ENCODE results near the gene SETBP1.
A peak's percentile ranks its signal among the peaks of the same experiment; 100 is the strongest.
"Not testable (repeated sequence)": the region's sequence is repeated elsewhere in the genome, so short reads cannot be mapped to it uniquely, and the experiment has no call there.

The SETBP1 gene

DNA sequence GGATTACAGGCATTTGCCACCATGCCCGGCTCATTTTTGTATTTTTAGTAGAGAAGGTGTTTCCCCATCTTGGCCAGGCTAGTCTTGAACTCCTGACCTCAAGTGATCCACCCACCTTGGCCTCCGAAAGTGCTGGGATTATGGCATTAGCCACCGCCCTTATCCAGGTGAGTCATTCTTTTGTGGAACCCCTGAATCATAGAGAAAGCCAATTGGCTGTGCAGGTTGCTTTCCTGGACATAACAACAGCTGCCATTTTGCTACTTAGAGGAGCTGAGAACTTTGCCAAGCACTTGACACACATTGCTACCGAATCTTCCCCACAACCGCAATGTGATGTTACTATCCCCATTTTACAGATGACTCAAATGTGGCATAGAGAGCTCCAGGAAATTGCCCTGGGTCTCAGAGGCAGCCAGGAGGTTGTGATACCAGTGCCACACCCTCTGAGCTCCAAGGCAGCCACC is 36.0 kb downstream of the SETBP1 start:
- H3K79me2 ChIP-seq (ENCODE audit: control insufficient read depth, low read length) = peaks cover 22% of the 10 kb centered on the region
- H3F3A ChIP-seq (ENCODE audit: control insufficient read depth, insufficient read depth) = peaks cover 7% of the 10 kb centered on the region
- H3K9me3 ChIP-seq (ENCODE audit: control insufficient read depth, insufficient read depth, low read length) = no peaks in the 10 kb centered on the region
- peaks cover 47% of the 10 kb centered on the region for H3K4me1 ChIP-seq (ENCODE audit: control insufficient read depth, low read length)
- H3K9me2 ChIP-seq (replicated peaks; ENCODE audit: control insufficient read depth, low read length) = no peaks in the 10 kb centered on the region
- H4K20me1 ChIP-seq (ENCODE audit: control insufficient read depth, insufficient read depth, low read depth, low read length) = no peaks in the 10 kb centered on the region
- no peak overlapping the region for H3K4me3 ChIP-seq (ENCODE audit: low read length)
- no peak overlapping the region for H3K4me2 ChIP-seq (ENCODE audit: low read length)
- peaks cover 16% of the 10 kb centered on the region for H3K36me3 ChIP-seq (ENCODE audit: control insufficient read depth, low read length)
- no peak overlapping the region for H3K27ac ChIP-seq (ENCODE audit: low read depth, low read length)
- TF ChIP-seq, protein P1, sequence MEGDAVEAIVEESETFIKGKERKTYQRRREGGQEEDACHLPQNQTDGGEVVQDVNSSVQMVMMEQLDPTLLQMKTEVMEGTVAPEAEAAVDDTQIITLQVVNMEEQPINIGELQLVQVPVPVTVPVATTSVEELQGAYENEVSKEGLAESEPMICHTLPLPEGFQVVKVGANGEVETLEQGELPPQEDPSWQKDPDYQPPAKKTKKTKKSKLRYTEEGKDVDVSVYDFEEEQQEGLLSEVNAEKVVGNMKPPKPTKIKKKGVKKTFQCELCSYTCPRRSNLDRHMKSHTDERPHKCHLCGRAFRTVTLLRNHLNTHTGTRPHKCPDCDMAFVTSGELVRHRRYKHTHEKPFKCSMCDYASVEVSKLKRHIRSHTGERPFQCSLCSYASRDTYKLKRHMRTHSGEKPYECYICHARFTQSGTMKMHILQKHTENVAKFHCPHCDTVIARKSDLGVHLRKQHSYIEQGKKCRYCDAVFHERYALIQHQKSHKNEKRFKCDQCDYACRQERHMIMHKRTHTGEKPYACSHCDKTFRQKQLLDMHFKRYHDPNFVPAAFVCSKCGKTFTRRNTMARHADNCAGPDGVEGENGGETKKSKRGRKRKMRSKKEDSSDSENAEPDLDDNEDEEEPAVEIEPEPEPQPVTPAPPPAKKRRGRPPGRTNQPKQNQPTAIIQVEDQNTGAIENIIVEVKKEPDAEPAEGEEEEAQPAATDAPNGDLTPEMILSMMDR (IDR thresholded peaks at IDR 0.05; ENCODE audit: low read depth, low read length, poor library complexity, severe bottlenecking) = no peak
- TF ChIP-seq EZH2phosphoT487 (IDR thresholded peaks at IDR 0.05; ENCODE audit: borderline replicate concordance, low read length) = no peak
- H3K27me3 ChIP-seq (ENCODE audit: control insufficient read depth, low read length) = no peaks in the 10 kb centered on the region

DNA sequence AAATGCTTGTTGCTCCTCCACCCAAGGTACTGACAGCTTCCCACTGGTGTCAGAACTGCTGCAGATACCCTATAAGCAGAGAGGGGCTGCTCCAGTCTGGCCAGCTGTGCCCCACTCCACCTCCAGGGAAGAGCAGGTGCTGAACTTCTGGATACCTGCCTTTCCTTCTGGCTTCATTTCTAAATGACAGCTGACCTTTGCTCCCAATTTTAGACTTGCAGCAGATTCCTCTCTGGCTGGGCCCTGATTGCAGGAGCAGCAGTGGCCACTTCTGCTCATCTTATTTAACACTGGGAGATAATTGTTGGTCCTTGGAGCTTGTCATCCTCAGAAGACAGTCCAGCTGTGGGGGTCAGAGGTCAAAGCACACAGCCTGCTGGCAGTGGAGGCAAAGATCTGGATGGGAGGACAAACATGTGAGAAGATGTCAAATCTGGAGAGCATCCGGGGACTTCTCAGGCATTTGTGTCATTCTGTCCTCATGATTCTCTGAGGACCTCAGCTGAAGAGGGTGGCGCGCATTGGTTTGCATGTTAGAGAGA is 38.9 kb downstream of the SETBP1 start:
- no peaks in the 10 kb centered on the region for H3K27me3 ChIP-seq (ENCODE audit: control insufficient read depth, low read length)
- no peak overlapping the region for H3K27ac ChIP-seq (ENCODE audit: low read depth, low read length)
- peaks cover 17% of the 10 kb centered on the region for H3F3A ChIP-seq (ENCODE audit: control insufficient read depth, insufficient read depth)
- no peak overlapping the region for H3K4me2 ChIP-seq (ENCODE audit: low read length)
- H3K79me2 ChIP-seq (ENCODE audit: control insufficient read depth, low read length) = peaks cover 30% of the 10 kb centered on the region
- H3K36me3 ChIP-seq (ENCODE audit: control insufficient read depth, low read length) = peaks cover 6% of the 10 kb centered on the region
- H3K4me1 ChIP-seq (ENCODE audit: control insufficient read depth, low read length) = peaks cover 68% of the 10 kb centered on the region
- no peak for TF ChIP-seq EZH2phosphoT487 (IDR thresholded peaks at IDR 0.05; ENCODE audit: borderline replicate concordance, low read length)
- TF ChIP-seq, protein P1 (IDR thresholded peaks at IDR 0.05; ENCODE audit: low read depth, low read length, poor library complexity, severe bottlenecking) = no peak
- no peaks in the 10 kb centered on the region for H3K9me3 ChIP-seq (ENCODE audit: control insufficient read depth, insufficient read depth, low read length)
- H3K4me3 ChIP-seq (ENCODE audit: low read length) = no peak overlapping the region
- H4K20me1 ChIP-seq (ENCODE audit: control insufficient read depth, insufficient read depth, low read depth, low read length) = no peaks in the 10 kb centered on the region
- H3K9me2 ChIP-seq (replicated peaks; ENCODE audit: control insufficient read depth, low read length) = no peaks in the 10 kb centered on the region

DNA sequence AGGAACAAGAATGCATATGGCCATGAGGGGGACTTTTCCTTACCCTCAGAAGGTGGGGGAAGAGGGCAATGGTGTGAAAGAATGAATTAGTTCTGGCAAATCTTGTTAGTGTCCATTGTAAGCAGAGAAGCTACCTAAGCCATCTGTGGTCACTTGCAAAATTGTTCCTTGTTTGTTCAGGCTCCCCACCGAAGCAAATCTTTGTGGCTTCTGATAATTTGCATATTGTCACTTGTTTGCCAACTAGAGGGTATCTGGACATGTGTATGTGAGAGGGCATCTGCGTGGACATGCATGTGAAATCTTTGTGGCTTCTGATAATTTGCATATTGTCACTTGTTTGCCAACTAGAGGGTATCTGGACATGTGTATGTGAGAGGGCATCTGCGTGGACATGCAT is 41.1 kb downstream of the SETBP1 start:
- Histone ChIP-seq H3K4me1 (ENCODE audit: control insufficient read depth, low read length) (peaks cover 89% of the 10 kb centered on the region), H3K79me2 (ENCODE audit: control insufficient read depth, low read length) (peaks cover 49% of the 10 kb centered on the region), H3K4me3 (ENCODE audit: low read length) (peak overlapping the region; percentile 64), H3K4me2 (ENCODE audit: low read length) (peak overlapping the region; percentile 76), H3K27ac (ENCODE audit: low read depth, low read length) (peak overlapping the region; percentile 84), H3F3A (ENCODE audit: control insufficient read depth, insufficient read depth) (peaks cover 17% of the 10 kb centered on the region)
- not testable (repeated sequence) for H3K9me2 ChIP-seq (replicated peaks; ENCODE audit: control insufficient read depth, low read length); H4K20me1 ChIP-seq (ENCODE audit: control insufficient read depth, insufficient read depth, low read depth, low read length); H3K36me3 ChIP-seq (ENCODE audit: control insufficient read depth, low read length); H3K9me3 ChIP-seq (ENCODE audit: control insufficient read depth, insufficient read depth, low read length); H3K27me3 ChIP-seq (ENCODE audit: control insufficient read depth, low read length)

DNA sequence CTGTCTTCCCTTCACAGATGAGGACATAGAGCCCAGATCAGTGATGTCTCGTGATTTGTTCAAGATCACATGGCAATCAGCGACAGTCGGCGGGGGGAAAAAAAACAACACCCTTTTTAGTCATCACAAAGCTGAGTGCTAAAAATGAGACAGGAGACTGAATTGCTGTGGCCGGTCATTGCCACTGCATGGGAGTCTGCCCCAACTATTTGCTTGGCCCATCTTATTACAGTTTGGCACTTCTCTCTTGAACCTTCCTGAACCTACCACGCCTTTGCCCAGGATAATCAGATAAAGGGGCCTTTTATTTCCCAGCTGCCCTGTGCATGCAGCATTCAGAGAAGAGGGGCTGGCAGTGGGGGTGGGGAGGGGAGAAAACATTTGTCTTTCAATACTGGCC is 42.7 kb downstream of the SETBP1 start:
- Histone ChIP-seq H3K27me3 (ENCODE audit: control insufficient read depth, low read length) (no peaks in the 10 kb centered on the region), H3K79me2 (ENCODE audit: control insufficient read depth, low read length) (peaks cover 63% of the 10 kb centered on the region), H3K36me3 (ENCODE audit: control insufficient read depth, low read length) (peaks cover 6% of the 10 kb centered on the region), H3K4me3 (ENCODE audit: low read length) (peak overlapping the region; percentile 64), H3K9me2 (replicated peaks; ENCODE audit: control insufficient read depth, low read length) (no peaks in the 10 kb centered on the region), H3F3A (ENCODE audit: control insufficient read depth, insufficient read depth) (peaks cover 17% of the 10 kb centered on the region), H3K9me3 (ENCODE audit: control insufficient read depth, insufficient read depth, low read length) (no peaks in the 10 kb centered on the region), H3K4me1 (ENCODE audit: control insufficient read depth, low read length) (peaks cover 99% of the 10 kb centered on the region), H3K27ac (ENCODE audit: low read depth, low read length) (peak overlapping the region; percentile 84), H3K4me2 (ENCODE audit: low read length) (peak overlapping the region; percentile 76), H4K20me1 (ENCODE audit: control insufficient read depth, insufficient read depth, low read depth, low read length) (no peaks in the 10 kb centered on the region)
- no peak for TF ChIP-seq EZH2phosphoT487 (IDR thresholded peaks at IDR 0.05; ENCODE audit: borderline replicate concordance, low read length)
- TF ChIP-seq, protein P1 (IDR thresholded peaks at IDR 0.05; ENCODE audit: low read depth, low read length, poor library complexity, severe bottlenecking) = no peak
